OCI-LY1 (cell line): Measurements from ENCODE around the gene ZHX3.

Experiments used
- CTCF ChIP-seq: fragments of 200-600 bp; sonication (generic), shearing (Covaris generic); IDR thresholded peaks from 2 replicates; pipeline ENCODE4 v1.5.1; 2017; ENCODE audit warnings: mild to moderate bottlenecking, antibody characterized with exemption, low read length, moderate library complexity, mixed read lengths
- EZH2 ChIP-seq: fragments of 200-600 bp; sonication (generic), shearing (Covaris generic); IDR thresholded peaks from 2 replicates; pipeline ENCODE4 v1.8.0; 2017; ENCODE audit warnings: borderline replicate concordance, mixed run types, mild to moderate bottlenecking, antibody characterized with exemption, low read length, moderate library complexity, mixed read lengths

DNA sequence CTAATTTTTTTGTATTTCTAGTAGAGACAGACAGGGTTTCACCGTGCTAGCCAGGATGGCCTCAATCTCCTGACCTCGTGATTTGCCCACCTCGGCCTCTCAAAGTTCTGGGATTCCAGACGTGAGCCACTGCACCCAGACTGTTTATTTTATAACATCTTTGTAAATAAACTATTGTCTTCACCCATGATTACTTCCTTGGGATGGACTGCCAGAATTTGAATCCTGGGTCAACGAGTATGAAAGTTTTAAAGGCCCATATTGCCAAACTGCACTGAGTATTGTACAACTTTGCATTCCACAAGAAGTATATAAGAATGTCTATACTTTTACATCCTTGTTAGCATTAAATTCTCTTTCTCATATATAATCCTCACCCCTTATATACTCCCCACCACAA, 38.6 kb downstream of the ZHX3 start:
- TF ChIP-seq CTCF (no peak), EZH2 (no peak)
